Measurements from ENCODE around the gene HSPA1L. TPM values are rescaled to one million over a fixed set of nuclear protein-coding genes. Genes with fewer than 3 reads are reported as not detected.

Gene HSPA1L
- total and polyA plus RNA-seq, 4 donors, result 0.27 to 0.79 (median 0.47) TPM

DNA sequence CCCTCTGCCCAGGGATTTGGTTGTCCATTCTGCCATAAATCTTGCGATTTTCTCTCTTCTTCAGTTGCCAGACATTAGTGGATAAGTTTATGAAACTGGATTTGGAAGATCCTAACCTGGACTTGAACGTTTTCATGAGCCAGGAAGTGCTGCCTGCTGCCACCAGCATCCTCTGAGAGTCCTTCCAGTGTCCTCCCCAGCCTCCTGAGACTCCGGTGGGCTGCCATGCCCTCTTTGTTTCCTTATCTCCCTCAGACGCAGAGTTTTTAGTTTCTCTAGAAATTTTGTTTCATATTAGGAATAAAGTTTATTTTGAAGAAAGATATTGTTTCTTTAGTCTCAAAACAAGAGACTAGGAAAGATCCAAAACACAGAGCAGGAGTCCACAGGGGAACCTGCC is 52.7 kb downstream of the HSPA1L start, which contains the start of gene SAPCD1:
Gene SAPCD1, plus strand, starts transcription at position 301 of the 400 bp plus-strand sequence. CDS start 399 bp downstream, outside the sequence.
- Histone ChIP-seq H3K9ac (ENCODE audit: low read depth in 1 of 2, low read length in 2 of 2) (no peak within 1 kb of the TSS), H3K27me3 (ENCODE audit: control insufficient read depth in 4 of 4, insufficient read depth in 4 of 4, low read length in 3 of 4) (no peaks in the 10 kb centered on the region), H3K27ac (ENCODE audit: low read depth in 1 of 2, low read length in 2 of 2) (no peak within 1 kb of the TSS), H3K4me1 (ENCODE audit: control insufficient read depth in 4 of 4, insufficient read depth in 4 of 4, low read length in 3 of 4) (no peaks in the 10 kb centered on the region), H3K36me3 (ENCODE audit: control insufficient read depth in 4 of 4, insufficient read depth in 3 of 4, low read depth in 1 of 4, low read length in 3 of 4) (no peaks in the 10 kb centered on the region), H3K4me3 (ENCODE audit: low read depth in 1 of 3, low read length in 3 of 3) (no peak within 1 kb of the TSS), H3K9me3 (ENCODE audit: control insufficient read depth in 4 of 4, low read length in 3 of 4) (no peaks in the 10 kb centered on the region)
- TF ChIP-seq, protein P1, sequence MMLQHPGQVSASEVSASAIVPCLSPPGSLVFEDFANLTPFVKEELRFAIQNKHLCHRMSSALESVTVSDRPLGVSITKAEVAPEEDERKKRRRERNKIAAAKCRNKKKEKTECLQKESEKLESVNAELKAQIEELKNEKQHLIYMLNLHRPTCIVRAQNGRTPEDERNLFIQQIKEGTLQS (IDR thresholded peaks at IDR 0.05), result no peak
- no peak for TF ChIP-seq HNF4G (IDR thresholded peaks at IDR 0.05)
- TF ChIP-seq TAF1 (conservative IDR thresholded peaks at IDR 0.05), result no peak
- TF ChIP-seq SP1 (IDR thresholded peaks at IDR 0.05), result no peak
- TF ChIP-seq RXRA (IDR thresholded peaks at IDR 0.05), result no peak
- TF ChIP-seq FOXA1 (IDR thresholded peaks at IDR 0.05), result no peak
- TF ChIP-seq, protein P2, sequence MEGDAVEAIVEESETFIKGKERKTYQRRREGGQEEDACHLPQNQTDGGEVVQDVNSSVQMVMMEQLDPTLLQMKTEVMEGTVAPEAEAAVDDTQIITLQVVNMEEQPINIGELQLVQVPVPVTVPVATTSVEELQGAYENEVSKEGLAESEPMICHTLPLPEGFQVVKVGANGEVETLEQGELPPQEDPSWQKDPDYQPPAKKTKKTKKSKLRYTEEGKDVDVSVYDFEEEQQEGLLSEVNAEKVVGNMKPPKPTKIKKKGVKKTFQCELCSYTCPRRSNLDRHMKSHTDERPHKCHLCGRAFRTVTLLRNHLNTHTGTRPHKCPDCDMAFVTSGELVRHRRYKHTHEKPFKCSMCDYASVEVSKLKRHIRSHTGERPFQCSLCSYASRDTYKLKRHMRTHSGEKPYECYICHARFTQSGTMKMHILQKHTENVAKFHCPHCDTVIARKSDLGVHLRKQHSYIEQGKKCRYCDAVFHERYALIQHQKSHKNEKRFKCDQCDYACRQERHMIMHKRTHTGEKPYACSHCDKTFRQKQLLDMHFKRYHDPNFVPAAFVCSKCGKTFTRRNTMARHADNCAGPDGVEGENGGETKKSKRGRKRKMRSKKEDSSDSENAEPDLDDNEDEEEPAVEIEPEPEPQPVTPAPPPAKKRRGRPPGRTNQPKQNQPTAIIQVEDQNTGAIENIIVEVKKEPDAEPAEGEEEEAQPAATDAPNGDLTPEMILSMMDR (IDR thresholded peaks at IDR 0.05; ENCODE audit: low read depth, low read length, missing input control), result no peak
- TF ChIP-seq RAD21 (IDR thresholded peaks at IDR 0.05), result no peak
- TF ChIP-seq JUND (IDR thresholded peaks at IDR 0.05), result no peak
- TF ChIP-seq, protein P3, sequence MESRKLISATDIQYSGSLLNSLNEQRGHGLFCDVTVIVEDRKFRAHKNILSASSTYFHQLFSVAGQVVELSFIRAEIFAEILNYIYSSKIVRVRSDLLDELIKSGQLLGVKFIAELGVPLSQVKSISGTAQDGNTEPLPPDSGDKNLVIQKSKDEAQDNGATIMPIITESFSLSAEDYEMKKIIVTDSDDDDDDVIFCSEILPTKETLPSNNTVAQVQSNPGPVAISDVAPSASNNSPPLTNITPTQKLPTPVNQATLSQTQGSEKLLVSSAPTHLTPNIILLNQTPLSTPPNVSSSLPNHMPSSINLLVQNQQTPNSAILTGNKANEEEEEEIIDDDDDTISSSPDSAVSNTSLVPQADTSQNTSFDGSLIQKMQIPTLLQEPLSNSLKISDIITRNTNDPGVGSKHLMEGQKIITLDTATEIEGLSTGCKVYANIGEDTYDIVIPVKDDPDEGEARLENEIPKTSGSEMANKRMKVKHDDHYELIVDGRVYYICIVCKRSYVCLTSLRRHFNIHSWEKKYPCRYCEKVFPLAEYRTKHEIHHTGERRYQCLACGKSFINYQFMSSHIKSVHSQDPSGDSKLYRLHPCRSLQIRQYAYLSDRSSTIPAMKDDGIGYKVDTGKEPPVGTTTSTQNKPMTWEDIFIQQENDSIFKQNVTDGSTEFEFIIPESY (IDR thresholded peaks at IDR 0.05), result no peak
- TF ChIP-seq, protein P4, sequence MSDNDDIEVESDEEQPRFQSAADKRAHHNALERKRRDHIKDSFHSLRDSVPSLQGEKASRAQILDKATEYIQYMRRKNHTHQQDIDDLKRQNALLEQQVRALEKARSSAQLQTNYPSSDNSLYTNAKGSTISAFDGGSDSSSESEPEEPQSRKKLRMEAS (IDR thresholded peaks at IDR 0.05), result no peak
- no peak for TF ChIP-seq EGR1 (IDR thresholded peaks at IDR 0.05; ENCODE audit: low read depth in 2 of 2)
- TF ChIP-seq, protein P5, sequence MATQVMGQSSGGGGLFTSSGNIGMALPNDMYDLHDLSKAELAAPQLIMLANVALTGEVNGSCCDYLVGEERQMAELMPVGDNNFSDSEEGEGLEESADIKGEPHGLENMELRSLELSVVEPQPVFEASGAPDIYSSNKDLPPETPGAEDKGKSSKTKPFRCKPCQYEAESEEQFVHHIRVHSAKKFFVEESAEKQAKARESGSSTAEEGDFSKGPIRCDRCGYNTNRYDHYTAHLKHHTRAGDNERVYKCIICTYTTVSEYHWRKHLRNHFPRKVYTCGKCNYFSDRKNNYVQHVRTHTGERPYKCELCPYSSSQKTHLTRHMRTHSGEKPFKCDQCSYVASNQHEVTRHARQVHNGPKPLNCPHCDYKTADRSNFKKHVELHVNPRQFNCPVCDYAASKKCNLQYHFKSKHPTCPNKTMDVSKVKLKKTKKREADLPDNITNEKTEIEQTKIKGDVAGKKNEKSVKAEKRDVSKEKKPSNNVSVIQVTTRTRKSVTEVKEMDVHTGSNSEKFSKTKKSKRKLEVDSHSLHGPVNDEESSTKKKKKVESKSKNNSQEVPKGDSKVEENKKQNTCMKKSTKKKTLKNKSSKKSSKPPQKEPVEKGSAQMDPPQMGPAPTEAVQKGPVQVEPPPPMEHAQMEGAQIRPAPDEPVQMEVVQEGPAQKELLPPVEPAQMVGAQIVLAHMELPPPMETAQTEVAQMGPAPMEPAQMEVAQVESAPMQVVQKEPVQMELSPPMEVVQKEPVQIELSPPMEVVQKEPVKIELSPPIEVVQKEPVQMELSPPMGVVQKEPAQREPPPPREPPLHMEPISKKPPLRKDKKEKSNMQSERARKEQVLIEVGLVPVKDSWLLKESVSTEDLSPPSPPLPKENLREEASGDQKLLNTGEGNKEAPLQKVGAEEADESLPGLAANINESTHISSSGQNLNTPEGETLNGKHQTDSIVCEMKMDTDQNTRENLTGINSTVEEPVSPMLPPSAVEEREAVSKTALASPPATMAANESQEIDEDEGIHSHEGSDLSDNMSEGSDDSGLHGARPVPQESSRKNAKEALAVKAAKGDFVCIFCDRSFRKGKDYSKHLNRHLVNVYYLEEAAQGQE (IDR thresholded peaks at IDR 0.05), result no peak
- no peak for TF ChIP-seq YY1 (IDR thresholded peaks at IDR 0.05)
- no peak for TF ChIP-seq FOXA2 (IDR thresholded peaks at IDR 0.05)
- TF ChIP-seq GABPA (IDR thresholded peaks at IDR 0.05 in 1 of 2, conservative IDR thresholded peaks at IDR 0.05 in 1 of 2), result no peak
- DNase-seq (ENCODE audit: low spot score), result no peak
- 84% methylated on average over 4 of the region's 4 CpGs for WGBS

DNA sequence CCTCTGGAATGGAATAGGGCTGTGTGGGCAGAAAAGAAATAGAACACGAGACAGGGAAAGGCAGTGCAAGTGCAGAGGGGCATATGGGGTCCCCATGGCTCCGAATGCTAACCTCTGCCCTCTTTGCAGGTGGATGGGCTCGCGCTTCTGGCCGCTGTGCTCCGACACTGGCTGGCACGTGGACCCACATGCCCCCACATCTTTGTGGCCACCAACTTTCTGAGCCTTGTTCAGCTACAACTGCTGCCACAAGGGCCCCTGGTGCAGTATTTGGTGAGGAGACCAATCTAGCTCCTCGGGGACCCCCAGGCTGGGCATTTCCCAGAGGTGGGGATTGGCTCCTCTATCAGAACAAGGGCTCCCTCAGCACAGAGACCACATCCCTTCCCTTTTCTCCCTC is 53.7 kb downstream of the HSPA1L start:
- H3K27me3 ChIP-seq (ENCODE audit: control insufficient read depth in 4 of 4, insufficient read depth in 4 of 4, low read length in 3 of 4), result no peaks in the 10 kb centered on the region
- H3K9me3 ChIP-seq (ENCODE audit: control insufficient read depth in 4 of 4, low read length in 3 of 4), result no peaks in the 10 kb centered on the region
- H3K36me3 ChIP-seq (ENCODE audit: control insufficient read depth in 4 of 4, insufficient read depth in 3 of 4, low read depth in 1 of 4, low read length in 3 of 4), result no peaks in the 10 kb centered on the region
- no peak overlapping the region for H3K27ac ChIP-seq (ENCODE audit: low read depth in 1 of 2, low read length in 2 of 2)
- H3K9ac ChIP-seq (ENCODE audit: low read depth in 1 of 2, low read length in 2 of 2), result no peak overlapping the region
- TF ChIP-seq RAD21 (IDR thresholded peaks at IDR 0.05) (no peak), FOXA2 (IDR thresholded peaks at IDR 0.05) (no peak), HNF4A (conservative IDR thresholded peaks at IDR 0.05) (no peak)
- TF ChIP-seq, protein P4 (IDR thresholded peaks at IDR 0.05), result no peak
- H3K4me3 ChIP-seq (ENCODE audit: low read depth in 1 of 3, low read length in 3 of 3), result no peak overlapping the region
- DNase-seq (ENCODE audit: low spot score), result no peak
- no peaks in the 10 kb centered on the region for H3K4me1 ChIP-seq (ENCODE audit: control insufficient read depth in 4 of 4, insufficient read depth in 4 of 4, low read length in 3 of 4)
- WGBS, result 97% methylated on average over 8 of the region's 8 CpGs
